ENCODE data around the gene TIMMDC1. TPM values are rescaled to one million over a fixed set of nuclear protein-coding genes. Genes with fewer than 3 reads are reported as not detected.

TIMMDC1 gene
- total RNA-seq, 4 donors from 2014 or later: 43.9 to 76.1 (median 47.0) TPM

DNA sequence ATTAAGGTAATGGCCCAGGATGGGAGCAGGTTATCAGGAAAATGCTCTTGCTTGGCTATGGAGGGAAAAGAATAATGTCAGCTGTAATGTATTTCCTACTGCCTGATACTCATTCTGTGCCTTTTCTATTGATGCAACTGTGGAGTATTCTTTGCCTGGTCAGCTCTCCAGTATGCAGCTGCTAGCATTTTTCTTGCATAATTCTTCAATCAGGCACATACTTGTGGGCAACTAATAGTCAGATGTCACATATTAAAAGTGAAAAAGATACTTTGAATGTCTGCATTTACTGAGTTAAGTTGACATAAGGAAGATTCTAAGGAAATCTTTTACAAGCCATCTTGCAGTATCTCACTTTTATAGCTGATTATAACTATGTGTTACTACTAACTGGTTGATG, 31.5 kb downstream of the TIMMDC1 start:
- TF ChIP-seq, protein P1, sequence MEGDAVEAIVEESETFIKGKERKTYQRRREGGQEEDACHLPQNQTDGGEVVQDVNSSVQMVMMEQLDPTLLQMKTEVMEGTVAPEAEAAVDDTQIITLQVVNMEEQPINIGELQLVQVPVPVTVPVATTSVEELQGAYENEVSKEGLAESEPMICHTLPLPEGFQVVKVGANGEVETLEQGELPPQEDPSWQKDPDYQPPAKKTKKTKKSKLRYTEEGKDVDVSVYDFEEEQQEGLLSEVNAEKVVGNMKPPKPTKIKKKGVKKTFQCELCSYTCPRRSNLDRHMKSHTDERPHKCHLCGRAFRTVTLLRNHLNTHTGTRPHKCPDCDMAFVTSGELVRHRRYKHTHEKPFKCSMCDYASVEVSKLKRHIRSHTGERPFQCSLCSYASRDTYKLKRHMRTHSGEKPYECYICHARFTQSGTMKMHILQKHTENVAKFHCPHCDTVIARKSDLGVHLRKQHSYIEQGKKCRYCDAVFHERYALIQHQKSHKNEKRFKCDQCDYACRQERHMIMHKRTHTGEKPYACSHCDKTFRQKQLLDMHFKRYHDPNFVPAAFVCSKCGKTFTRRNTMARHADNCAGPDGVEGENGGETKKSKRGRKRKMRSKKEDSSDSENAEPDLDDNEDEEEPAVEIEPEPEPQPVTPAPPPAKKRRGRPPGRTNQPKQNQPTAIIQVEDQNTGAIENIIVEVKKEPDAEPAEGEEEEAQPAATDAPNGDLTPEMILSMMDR (IDR thresholded peaks at IDR 0.05; ENCODE audit: low read depth): no peak

DNA sequence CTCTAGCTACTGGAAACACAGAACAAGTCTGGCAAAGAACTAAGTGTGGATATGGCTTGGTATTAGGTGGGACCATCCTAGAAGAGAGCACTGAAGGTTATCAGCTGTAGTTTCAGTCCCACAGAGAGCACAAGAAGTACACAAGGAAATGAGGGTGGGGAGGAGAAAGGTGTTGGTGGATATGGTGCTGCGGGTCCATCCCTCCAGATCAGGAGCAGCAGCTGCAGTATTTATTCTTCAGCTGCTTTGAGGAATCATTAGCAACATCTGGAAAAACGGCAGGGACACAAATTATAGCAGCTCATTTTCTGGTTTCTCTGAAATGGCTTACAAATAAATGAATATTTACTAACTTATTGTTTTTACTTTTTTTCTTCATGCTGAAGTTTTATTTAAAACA, 32.1 kb downstream of the TIMMDC1 start:
- TF ChIP-seq, protein P1 (IDR thresholded peaks at IDR 0.05; ENCODE audit: low read depth): no peak

DNA sequence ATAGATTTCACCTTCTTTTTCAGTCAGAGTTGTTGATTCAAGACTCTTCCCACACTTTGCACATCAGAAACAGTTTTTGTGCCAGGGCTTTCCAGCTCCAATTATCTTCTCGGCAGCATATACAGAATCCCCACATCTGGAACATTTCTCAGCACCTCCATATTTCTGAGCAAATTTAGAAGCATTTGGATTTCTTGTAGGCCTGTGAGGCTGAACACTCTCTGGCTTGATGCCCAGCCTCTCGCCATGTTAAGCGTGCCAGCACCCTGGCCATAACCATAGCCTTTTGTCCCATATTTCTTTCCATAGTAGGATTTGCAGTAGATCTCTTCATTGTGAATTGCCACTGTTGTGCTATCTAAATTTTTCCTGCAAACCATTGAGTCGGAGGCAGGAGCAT, 32.8 kb downstream of the TIMMDC1 start:
- TF ChIP-seq, protein P1 (IDR thresholded peaks at IDR 0.05; ENCODE audit: low read depth): no peak

DNA sequence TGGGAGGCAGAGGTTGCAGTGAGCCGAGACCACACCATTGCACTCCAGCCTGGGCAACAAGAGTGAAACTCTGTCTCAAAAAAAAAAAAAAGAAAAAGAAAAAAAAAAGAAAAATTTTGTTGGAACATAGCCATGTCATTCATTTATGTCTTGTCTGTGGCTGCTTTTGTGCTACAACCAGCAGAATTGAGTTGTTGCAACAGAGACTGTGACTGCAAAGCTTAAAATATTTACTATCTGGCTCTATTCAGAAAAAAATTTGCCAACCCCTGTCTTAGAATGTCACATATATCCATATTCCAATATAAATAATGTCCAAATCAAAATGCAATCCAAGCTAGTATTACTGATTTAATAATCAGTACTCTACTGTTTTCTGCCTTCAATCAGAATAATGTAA, 35.9 kb downstream of the TIMMDC1 start:
- TF ChIP-seq, protein P1 (IDR thresholded peaks at IDR 0.05; ENCODE audit: low read depth): no peak

DNA sequence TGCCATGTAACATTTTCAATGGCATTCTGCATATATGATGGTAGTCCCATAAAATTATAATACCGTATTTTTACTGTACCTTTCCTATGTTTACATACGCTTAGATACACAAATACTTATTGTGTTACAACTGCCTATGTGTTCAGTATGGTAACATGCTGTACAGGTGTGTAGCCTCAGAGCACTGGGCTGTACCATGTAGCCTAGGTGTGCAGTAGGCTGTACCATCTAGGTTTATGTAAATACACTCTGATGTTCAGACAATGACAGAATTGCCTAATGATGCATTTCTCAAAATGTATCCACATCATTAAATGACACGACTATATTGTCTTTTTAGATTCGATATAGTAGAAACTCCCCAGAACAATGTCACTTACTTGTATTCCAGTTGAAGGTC, 38.4 kb downstream of the TIMMDC1 start:
- TF ChIP-seq, protein P1 (IDR thresholded peaks at IDR 0.05; ENCODE audit: low read depth): no peak

DNA sequence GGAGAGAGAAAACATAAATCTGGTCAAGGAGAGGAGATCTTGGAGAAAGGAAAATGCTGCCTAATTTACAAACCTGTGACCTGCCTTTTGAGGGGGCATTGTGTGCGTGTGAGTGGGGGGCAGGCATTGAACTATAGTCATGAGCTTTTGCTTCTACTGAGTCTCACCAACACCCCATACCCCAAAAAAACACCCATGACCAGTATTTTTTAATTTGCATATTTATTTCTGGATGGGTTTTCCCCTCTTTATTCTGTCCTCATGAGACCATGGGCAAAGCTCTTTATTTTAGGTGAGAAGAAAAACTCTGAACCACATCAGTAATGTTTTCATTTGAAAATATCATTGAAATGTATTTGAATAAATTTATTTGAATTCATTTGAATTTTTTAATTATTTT, 40.4 kb downstream of the TIMMDC1 start:
- TF ChIP-seq, protein P1 (IDR thresholded peaks at IDR 0.05; ENCODE audit: low read depth): no peak

DNA sequence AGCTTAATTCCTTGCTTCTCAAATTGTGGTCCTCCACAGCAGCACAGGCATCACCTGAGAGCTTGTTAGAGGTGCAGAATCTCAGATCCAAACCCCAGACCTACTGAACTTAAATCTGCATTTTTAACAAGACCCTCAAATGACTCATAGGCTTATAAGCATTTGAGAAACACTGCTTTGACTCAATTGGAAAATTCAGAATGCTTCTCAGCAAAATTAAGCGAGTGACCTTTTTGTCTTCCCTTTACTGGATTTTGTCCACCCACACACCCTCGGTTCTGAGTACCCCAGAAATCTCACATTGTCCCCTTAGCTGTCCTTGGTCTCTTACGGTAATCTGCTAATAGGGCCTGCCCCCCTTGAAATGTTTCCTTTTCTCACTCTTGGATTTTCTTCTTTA, 43.2 kb downstream of the TIMMDC1 start:
- TF ChIP-seq, protein P1 (IDR thresholded peaks at IDR 0.05; ENCODE audit: low read depth): no peak
